ENCODE data around the gene CACNA1D. TPM values are rescaled to one million over a fixed set of nuclear protein-coding genes. Genes with fewer than 3 reads are reported as not detected.

The CACNA1D gene
- total and polyA plus RNA-seq, 9 of the 15 experiments (the other 6 are each of a cell fraction or from before 2014, with no cell fraction given): 0.29 TPM; not detected in 8

GRCh38 chr3:53856964-53857363, 362.6 kb downstream of the CACNA1D start:
- in situ Hi-C loops (cut with MboI): no loop called here
- Histone ChIP-seq H3K79me2 (ENCODE audit: control insufficient read depth, insufficient read depth, low read length) (no peaks in the 10 kb centered on the region), H3K4me1 (replicated peaks in 1 of 2; ENCODE audit: control insufficient read depth in 2 of 2, insufficient read depth in 2 of 2, low read length in 2 of 2) (no peaks in the 10 kb centered on the region), H3K4me2 (ENCODE audit: insufficient read depth, low read length) (no peak overlapping the region), H3K4me3 (no peak overlapping the region), H3K36me3 (ENCODE audit: control insufficient read depth, insufficient read depth, low read length) (0 out of 3 replicates have a peak, but pooled peaks cover 6% of the 10 kb centered on the region), H2AFZ (ENCODE audit: low read depth, low read length) (no peak overlapping the region), H4K20me1 (replicated peaks; ENCODE audit: control insufficient read depth, insufficient read depth, low read length) (no peaks in the 10 kb centered on the region), H3K9me1 (ENCODE audit: control insufficient read depth, insufficient read depth, low read length) (no peaks in the 10 kb centered on the region), H3K9ac (ENCODE audit: insufficient read depth in 1 of 2, low read depth in 2 of 2, low read length in 2 of 2) (no peak overlapping the region), H3K9me3 (replicated peaks; ENCODE audit: control insufficient read depth, insufficient read depth, low read depth, low read length) (no peaks in the 10 kb centered on the region), H3K27me3 (ENCODE audit: control insufficient read depth in 2 of 2, insufficient read depth in 2 of 2, low read length in 2 of 2) (peaks cover 0 to 16% of the 10 kb centered on the region in 2 experiments; a peak in 2 of 5 replicates), H3K27ac (ENCODE audit: extremely low read depth, low read depth, low read length) (no peak overlapping the region)
- WGBS (ENCODE audit: insufficient coverage, low coverage, missing lambda C conversion rate): 14% methylated on average over 7 of the region's 7 CpGs
- no peak for ATAC-seq
- ChIA-PET CTCF (ENCODE audit: low intra/inter-chr PET ratio) (no interaction called here), POLR2A (no interaction called here)
- TF ChIP-seq SLC30A9 (CRISPR knock-in tag; IDR thresholded peaks at IDR 0.05) (no peak), KAT2B (IDR thresholded peaks at IDR 0.05; ENCODE audit: low read depth, low read length) (no peak), ZNF324 (CRISPR knock-in tag; IDR thresholded peaks at IDR 0.05) (no peak), LCOR (CRISPR knock-in tag; IDR thresholded peaks at IDR 0.05) (no peak)
- TF ChIP-seq, protein P1, sequence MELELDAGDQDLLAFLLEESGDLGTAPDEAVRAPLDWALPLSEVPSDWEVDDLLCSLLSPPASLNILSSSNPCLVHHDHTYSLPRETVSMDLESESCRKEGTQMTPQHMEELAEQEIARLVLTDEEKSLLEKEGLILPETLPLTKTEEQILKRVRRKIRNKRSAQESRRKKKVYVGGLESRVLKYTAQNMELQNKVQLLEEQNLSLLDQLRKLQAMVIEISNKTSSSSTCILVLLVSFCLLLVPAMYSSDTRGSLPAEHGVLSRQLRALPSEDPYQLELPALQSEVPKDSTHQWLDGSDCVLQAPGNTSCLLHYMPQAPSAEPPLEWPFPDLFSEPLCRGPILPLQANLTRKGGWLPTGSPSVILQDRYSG (tag; conservative IDR thresholded peaks at IDR 0.05; ENCODE audit: low read depth): no peak
- TF ChIP-seq, protein P2, sequence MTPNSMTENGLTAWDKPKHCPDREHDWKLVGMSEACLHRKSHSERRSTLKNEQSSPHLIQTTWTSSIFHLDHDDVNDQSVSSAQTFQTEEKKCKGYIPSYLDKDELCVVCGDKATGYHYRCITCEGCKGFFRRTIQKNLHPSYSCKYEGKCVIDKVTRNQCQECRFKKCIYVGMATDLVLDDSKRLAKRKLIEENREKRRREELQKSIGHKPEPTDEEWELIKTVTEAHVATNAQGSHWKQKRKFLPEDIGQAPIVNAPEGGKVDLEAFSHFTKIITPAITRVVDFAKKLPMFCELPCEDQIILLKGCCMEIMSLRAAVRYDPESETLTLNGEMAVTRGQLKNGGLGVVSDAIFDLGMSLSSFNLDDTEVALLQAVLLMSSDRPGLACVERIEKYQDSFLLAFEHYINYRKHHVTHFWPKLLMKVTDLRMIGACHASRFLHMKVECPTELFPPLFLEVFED (CRISPR knock-in tag; conservative IDR thresholded peaks at IDR 0.05): no peak
- no peak for FAIRE-seq
- no TSS peak for BruUV-seq (replicated peaks)
- intact Hi-C loops (cut with micrococcal nuclease): no loop called here
- no peak for DNase-seq (ENCODE audit: extremely low read depth in 1 of 4, low spot score in 3 of 4)

Measured in K562 (cell line).